Astrocyte (in vitro differentiated cells and primary cell): ENCODE results near the gene PNKP.

Experiments
- CTCF ChIP-seq: IDR thresholded peaks from 2 replicates; pipeline ENCODE4 v1.5.1; 2011; ENCODE audit warnings: low read depth, mild to moderate bottlenecking, inconsistent platforms, low read length, moderate library complexity; ENCODE audit not compliant: insufficient read depth
- EZH2 ChIP-seq: IDR thresholded peaks from 2 replicates; pipeline ENCODE4 v1.6.1; 2012; ENCODE audit warnings: mild to moderate bottlenecking, low read length, inconsistent platforms; ENCODE audit not compliant: insufficient read depth

- TF ChIP-seq CTCF (no peak), EZH2 (no peak)
Observed at GRCh38 chr19:49861107-49861506, 6.3 kb downstream of the PNKP start.
